HepG2 (cell line): Measurements from ENCODE around the gene MNAT1. TPM values are rescaled to one million over a fixed set of nuclear protein-coding genes. Genes with fewer than 3 reads are reported as not detected.

Experiments used
- AKAP8 ChIP-seq: sonication (generic); formaldehyde crosslinking; IDR thresholded peaks from 2 replicates; pipeline ENCODE4 v1.5.1; 2020; ENCODE audit warnings: mild to moderate bottlenecking, missing genetic modification reagents
- FOSL2 ChIP-seq: sonication (generic); formaldehyde crosslinking; IDR thresholded peaks from 2 replicates; pipeline ENCODE4 v1.4.0; 2020; ENCODE audit warnings: missing genetic modification reagents
- KAT8 ChIP-seq: IDR thresholded peaks from 2 replicates; pipeline ENCODE4 v1.6.1; 2016; ENCODE audit warnings: missing genetic modification reagents, missing compliant biosample characterization
- MEIS2 ChIP-seq: sonication (generic); formaldehyde crosslinking; IDR thresholded peaks from 2 replicates; pipeline ENCODE4 v1.9.0; 2021; ENCODE audit warnings: mild to moderate bottlenecking, missing genetic modification reagents
- NAIF1 ChIP-seq: sonication (generic); formaldehyde crosslinking; IDR thresholded peaks from 2 replicates; pipeline ENCODE4 v1.5.0; 2020; ENCODE audit warnings: mild to moderate bottlenecking, missing genetic modification reagents, borderline replicate concordance
- POLR2AphosphoS5 ChIP-seq: IDR thresholded peaks from 2 replicates; pipeline ENCODE4 v1.6.1; 2012; ENCODE audit warnings: low read depth, low read length
- SOX13 ChIP-seq, 3 experiments: fragments of 450-650 bp in 1 of 3; sonication (generic) in 1 of 3; formaldehyde crosslinking in 1 of 3; IDR thresholded peaks in 2 of 3; conservative IDR thresholded peaks in 1 of 3; 2 replicates each; pipeline versions ENCODE4 v1.5.0 to v1.6.1; 2016 to 2020; ENCODE audit warnings: antibody characterized with exemption in 1 of 3, mild to moderate bottlenecking in 1 of 3, missing compliant biosample characterization in 1 of 3, missing genetic modification reagents in 1 of 3, moderate library complexity in 1 of 3
- SRSF1 ChIP-seq: fragments of 200-400 bp; formaldehyde crosslinking; optimal IDR thresholded peaks from 2 replicates; pipeline ENCODE3; 2017; ENCODE audit warnings: mild to moderate bottlenecking, low read depth, low read length, moderate library complexity
- ZBTB1 ChIP-seq: sonication (generic); formaldehyde crosslinking; IDR thresholded peaks from 2 replicates; pipeline ENCODE4 v1.4.0; 2020; ENCODE audit warnings: missing genetic modification reagents, borderline replicate concordance
- ZFP1 ChIP-seq: IDR thresholded peaks from 2 replicates; pipeline ENCODE4 v1.6.1; 2016
- ZNF136 ChIP-seq: sonication (generic); formaldehyde crosslinking; IDR thresholded peaks from 2 replicates; pipeline ENCODE4 v1.8.1; 2022; ENCODE audit warnings: low read depth, mild to moderate bottlenecking, moderate library complexity, missing genetic modification reagents
- ZNF350 ChIP-seq: sonication (generic); formaldehyde crosslinking; IDR thresholded peaks from 2 replicates; pipeline ENCODE4 v1.4.0; 2020; ENCODE audit warnings: mild to moderate bottlenecking, low read depth, missing genetic modification reagents, borderline replicate concordance
- ZNF772 ChIP-seq: sonication (generic); formaldehyde crosslinking; IDR thresholded peaks from 2 replicates; pipeline ENCODE4 v1.5.0; 2020; ENCODE audit warnings: mild to moderate bottlenecking, missing genetic modification reagents
- ZNF777 ChIP-seq: sonication (generic); formaldehyde crosslinking; IDR thresholded peaks from 2 replicates; pipeline ENCODE4 v1.4.0; 2020; ENCODE audit warnings: missing genetic modification reagents
- polyA plus RNA-seq, 8 experiments: library from polyadenylated mRNA; depleted of rRNA in 3 of 8; stranded (reverse) in 7 of 8; unstranded in 1 of 8; fragments of >200 nt; fragmentation: Illumina TruSeq in 4 of 8; extraction: Trizol in 4 of 8; gene quantifications; 2 replicates each; pipeline versions ENCODE4 v1.2.1 to v1.2.3, GENCODE V29; 2011 to 2016; ENCODE audit warnings: low read depth in 4 of 8, missing spikeins in 1 of 8, mixed read lengths in 1 of 8; ENCODE audit not compliant: insufficient read depth in 1 of 8
- total RNA-seq, 5 experiments: library from RNA; depleted of rRNA; stranded (reverse); fragments of >200 nt; fragmentation: Illumina TruSeq; extraction: Trizol; gene quantifications; 2 replicates each; pipeline ENCODE4 v1.2.3, GENCODE V29; 2016; ENCODE audit warnings: low read depth in 1 of 5
- TF ChIP-seq, protein P1 (sequence below), 2 experiments: fragments of 450-650 bp in 1 of 2; sonication (generic) in 1 of 2; formaldehyde crosslinking in 1 of 2; IDR thresholded peaks; 2 replicates each; pipeline versions ENCODE4 v1.6.1 to v1.8.0; 2016 to 2022; ENCODE audit warnings: antibody characterized with exemption in 1 of 2, mild to moderate bottlenecking in 1 of 2, missing genetic modification reagents in 1 of 2
- TF ChIP-seq, protein P2 (sequence below): sonication (generic); formaldehyde crosslinking; IDR thresholded peaks from 2 replicates; pipeline ENCODE4 v1.8.0; 2022; ENCODE audit warnings: missing genetic modification reagents, mild to moderate bottlenecking, borderline replicate concordance

Gene MNAT1
- total and polyA plus RNA-seq, 2 of the 13 experiments (the other 11 are each of a cell fraction or from before 2014, with no cell fraction given), result 49.2 to 94.8 TPM

DNA sequence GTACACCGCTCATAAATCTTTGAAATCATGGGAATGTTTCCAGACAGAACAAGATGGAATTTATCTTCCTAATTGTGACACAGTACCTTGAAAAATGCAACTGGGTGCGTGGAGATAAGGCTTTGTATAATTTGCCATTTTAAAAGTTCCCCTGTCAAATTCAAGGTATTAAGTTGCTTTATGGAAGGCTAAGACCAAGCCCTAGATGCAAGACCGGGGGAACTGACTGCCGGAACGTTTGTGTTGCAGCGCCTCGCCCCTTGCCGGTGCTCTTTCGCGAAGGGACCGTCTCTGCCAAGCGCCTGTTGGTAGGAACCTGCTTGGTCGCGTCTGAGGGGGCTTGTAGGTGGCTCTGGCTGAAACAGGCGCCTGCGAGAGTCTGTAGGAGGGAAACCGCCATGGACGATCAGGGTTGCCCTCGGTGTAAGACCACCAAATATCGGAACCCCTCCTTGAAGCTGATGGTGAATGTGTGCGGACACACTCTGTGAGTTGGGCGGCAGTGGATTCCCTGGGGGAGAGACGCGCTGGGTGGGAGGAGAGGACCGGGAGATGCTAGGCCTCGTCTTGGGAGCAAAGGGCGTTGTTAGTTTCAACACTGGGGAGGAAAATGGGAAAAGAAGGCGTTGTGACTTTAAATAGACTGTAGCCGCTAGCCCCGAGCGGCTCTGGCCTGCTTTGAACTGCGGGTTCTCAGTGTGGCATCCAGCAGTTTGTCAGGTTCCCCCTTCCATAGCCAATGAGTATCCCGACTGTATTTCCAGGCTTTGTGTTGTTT, at the start of gene MNAT1 (continued):
- TF ChIP-seq ZNF136 (no peak), ZBTB1 (CRISPR knock-in tag) (peak; percentile 35; the same call in 1 of the 2 replicates), ZNF772 (CRISPR knock-in tag) (peak; percentile 31; the same call in 1 of the 2 replicates), FOSL2 (CRISPR knock-in tag) (peak; percentile 72), SOX13 (IDR thresholded peaks at IDR 0.05) (no peak; the same call in 1 of the 2 replicates), SOX13 (CRISPR knock-in tag; conservative IDR thresholded peaks at IDR 0.05 in 1 of 2, IDR thresholded peaks at IDR 0.05 in 1 of 2) (peak in 1 of 2 experiments; percentile 58; a peak in 2 of 4 replicates), KAT8 (CRISPR knock-in tag) (peak; percentile 94), ZFP1 (CRISPR knock-in tag) (peak; percentile 86), NAIF1 (CRISPR knock-in tag) (0 out of 2 replicates have a peak, but pooled peaks have one; percentile 44), MEIS2 (CRISPR knock-in tag) (peak; percentile 17; the same call in 1 of the 2 replicates), ZNF350 (CRISPR knock-in tag) (peak; percentile 90), ZNF777 (CRISPR knock-in tag) (peak; percentile 65; the same call in 1 of the 2 replicates), AKAP8 (CRISPR knock-in tag) (no peak), SRSF1 (peak; percentile 19), POLR2AphosphoS5 (peak; percentile 92)
- TF ChIP-seq, protein P1, sequence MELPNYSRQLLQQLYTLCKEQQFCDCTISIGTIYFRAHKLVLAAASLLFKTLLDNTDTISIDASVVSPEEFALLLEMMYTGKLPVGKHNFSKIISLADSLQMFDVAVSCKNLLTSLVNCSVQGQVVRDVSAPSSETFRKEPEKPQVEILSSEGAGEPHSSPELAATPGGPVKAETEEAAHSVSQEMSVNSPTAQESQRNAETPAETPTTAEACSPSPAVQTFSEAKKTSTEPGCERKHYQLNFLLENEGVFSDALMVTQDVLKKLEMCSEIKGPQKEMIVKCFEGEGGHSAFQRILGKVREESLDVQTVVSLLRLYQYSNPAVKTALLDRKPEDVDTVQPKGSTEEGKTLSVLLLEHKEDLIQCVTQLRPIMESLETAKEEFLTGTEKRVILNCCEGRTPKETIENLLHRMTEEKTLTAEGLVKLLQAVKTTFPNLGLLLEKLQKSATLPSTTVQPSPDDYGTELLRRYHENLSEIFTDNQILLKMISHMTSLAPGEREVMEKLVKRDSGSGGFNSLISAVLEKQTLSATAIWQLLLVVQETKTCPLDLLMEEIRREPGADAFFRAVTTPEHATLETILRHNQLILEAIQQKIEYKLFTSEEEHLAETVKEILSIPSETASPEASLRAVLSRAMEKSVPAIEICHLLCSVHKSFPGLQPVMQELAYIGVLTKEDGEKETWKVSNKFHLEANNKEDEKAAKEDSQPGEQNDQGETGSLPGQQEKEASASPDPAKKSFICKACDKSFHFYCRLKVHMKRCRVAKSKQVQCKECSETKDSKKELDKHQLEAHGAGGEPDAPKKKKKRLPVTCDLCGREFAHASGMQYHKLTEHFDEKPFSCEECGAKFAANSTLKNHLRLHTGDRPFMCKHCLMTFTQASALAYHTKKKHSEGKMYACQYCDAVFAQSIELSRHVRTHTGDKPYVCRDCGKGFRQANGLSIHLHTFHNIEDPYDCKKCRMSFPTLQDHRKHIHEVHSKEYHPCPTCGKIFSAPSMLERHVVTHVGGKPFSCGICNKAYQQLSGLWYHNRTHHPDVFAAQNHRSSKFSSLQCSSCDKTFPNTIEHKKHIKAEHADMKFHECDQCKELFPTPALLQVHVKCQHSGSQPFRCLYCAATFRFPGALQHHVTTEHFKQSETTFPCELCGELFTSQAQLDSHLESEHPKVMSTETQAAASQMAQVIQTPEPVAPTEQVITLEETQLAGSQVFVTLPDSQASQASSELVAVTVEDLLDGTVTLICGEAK (IDR thresholded peaks at IDR 0.05), result peak; percentile 32; the same call in 1 of the 2 replicates
- TF ChIP-seq, protein P1 (CRISPR knock-in tag; IDR thresholded peaks at IDR 0.05), result peak; percentile 86
- TF ChIP-seq, protein P2, sequence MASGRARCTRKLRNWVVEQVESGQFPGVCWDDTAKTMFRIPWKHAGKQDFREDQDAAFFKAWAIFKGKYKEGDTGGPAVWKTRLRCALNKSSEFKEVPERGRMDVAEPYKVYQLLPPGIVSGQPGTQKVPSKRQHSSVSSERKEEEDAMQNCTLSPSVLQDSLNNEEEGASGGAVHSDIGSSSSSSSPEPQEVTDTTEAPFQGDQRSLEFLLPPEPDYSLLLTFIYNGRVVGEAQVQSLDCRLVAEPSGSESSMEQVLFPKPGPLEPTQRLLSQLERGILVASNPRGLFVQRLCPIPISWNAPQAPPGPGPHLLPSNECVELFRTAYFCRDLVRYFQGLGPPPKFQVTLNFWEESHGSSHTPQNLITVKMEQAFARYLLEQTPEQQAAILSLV, result peak; percentile 83; the same call in 1 of the 2 replicates
